ENCODE data around the gene CD52.

GRCh38 chr1:26295194-26296138, 22.3 kb upstream of the CD52 start:
- TF ChIP-seq CTCF (IDR thresholded peaks at IDR 0.05; ENCODE audit: extremely low read depth in 1 of 2, insufficient read depth in 1 of 2, low read depth in 1 of 2, low read length in 2 of 2) (no peak), EZH2 (IDR thresholded peaks at IDR 0.05; ENCODE audit: borderline replicate concordance, low read depth, low read length, severe bottlenecking) (no peak), POLR2AphosphoS5 (IDR thresholded peaks at IDR 0.05; ENCODE audit: insufficient read depth, low read depth, low read length) (no peak), JUN (IDR thresholded peaks at IDR 0.05; ENCODE audit: borderline replicate concordance, insufficient read depth, insufficient read length, low read depth) (no peak), POLR2A (IDR thresholded peaks at IDR 0.05; ENCODE audit: low read depth, low read length) (no peak), MAX (IDR thresholded peaks at IDR 0.05; ENCODE audit: insufficient read depth, insufficient read length) (no peak), FOS (IDR thresholded peaks at IDR 0.05; ENCODE audit: borderline replicate concordance, insufficient read depth, low read length) (no peak)
